Trophoblast cell (in vitro differentiated cells and primary cell): ENCODE data around the gene SRGAP2B.
"Not testable (repeated sequence)": the region's sequence is repeated elsewhere in the genome, so short reads cannot be mapped to it uniquely, and the experiment has no call there.

Experiments
- DNase-seq, 2 donors: peaks; one replicate each; pipeline ENCODE4 v3.0.0-alpha.2; 2016
- H2AFZ ChIP-seq: 2 replicates; pipeline ENCODE4 v1.6.1; 2013; ENCODE audit warnings: low read length, moderate library complexity, mild to moderate bottlenecking; ENCODE audit not compliant: insufficient read depth, poor library complexity
- H2AK5ac ChIP-seq: 2 replicates; pipeline ENCODE4 v1.6.1; 2013; ENCODE audit warnings: mild to moderate bottlenecking, low read length
- H2BK120ac ChIP-seq: 2 replicates; pipeline ENCODE4 v1.6.1; 2013; ENCODE audit warnings: low read length, mild to moderate bottlenecking, moderate library complexity; ENCODE audit not compliant: insufficient read depth, poor library complexity
- H2BK12ac ChIP-seq: 2 replicates; pipeline ENCODE4 v1.6.1; 2013; ENCODE audit warnings: mild to moderate bottlenecking, low read length, moderate library complexity
- H2BK5ac ChIP-seq: 2 replicates; pipeline ENCODE4 v1.6.1; 2013; ENCODE audit warnings: low read length, low read depth, moderate library complexity, mild to moderate bottlenecking; ENCODE audit not compliant: poor library complexity
- H3K14ac ChIP-seq: 2 replicates; pipeline ENCODE4 v1.6.1; 2013; ENCODE audit warnings: mild to moderate bottlenecking, low read length
- H3K18ac ChIP-seq: 2 replicates; pipeline ENCODE4 v1.6.1; 2013; ENCODE audit warnings: mild to moderate bottlenecking, low read length
- H3K23ac ChIP-seq: 2 replicates; pipeline ENCODE4 v1.6.1; 2013; ENCODE audit warnings: low read length
- H3K27ac ChIP-seq: 2 replicates; pipeline ENCODE4 v1.5.1; 2013; ENCODE audit warnings: low read depth, mild to moderate bottlenecking, inconsistent platforms, low read length, moderate library complexity
- H3K27me3 ChIP-seq: 2 replicates; pipeline ENCODE4 v1.6.1; 2013; ENCODE audit warnings: inconsistent platforms, mild to moderate bottlenecking, low read length, moderate library complexity; ENCODE audit not compliant: insufficient read depth
- H3K36me3 ChIP-seq, 2 experiments: 1 replicate in 1 of 2; 2 replicates in 1 of 2; pipeline ENCODE4 v1.6.1; 2013; ENCODE audit warnings: low read length in 2 of 2, mild to moderate bottlenecking in 2 of 2, moderate library complexity in 1 of 2; ENCODE audit not compliant: insufficient read depth in 2 of 2, control insufficient read depth in 1 of 2
- H3K4ac ChIP-seq: 2 replicates; pipeline ENCODE4 v1.6.1; 2013; ENCODE audit warnings: low read depth, mild to moderate bottlenecking, low read length, moderate library complexity
- H3K4me1 ChIP-seq, 2 experiments: 1 replicate in 1 of 2; 2 replicates in 1 of 2; pipeline ENCODE4 v1.6.1; 2013; ENCODE audit warnings: low read length in 2 of 2, mild to moderate bottlenecking in 2 of 2, moderate library complexity in 1 of 2; ENCODE audit not compliant: insufficient read depth in 2 of 2, control insufficient read depth in 1 of 2
- H3K4me2 ChIP-seq: 2 replicates; pipeline ENCODE4 v1.6.1; 2013; ENCODE audit warnings: inconsistent platforms, mild to moderate bottlenecking, low read length, moderate library complexity
- H3K4me3 ChIP-seq: 2 replicates; pipeline ENCODE4 v1.5.1; 2013; ENCODE audit warnings: mild to moderate bottlenecking, low read depth, low read length, inconsistent platforms
- H3K79me1 ChIP-seq: one replicate; pipeline ENCODE4 v1.6.1; 2013; ENCODE audit warnings: low read length
- H3K79me2 ChIP-seq: 2 replicates; pipeline ENCODE4 v1.6.1; 2013; ENCODE audit warnings: low read length, mild to moderate bottlenecking; ENCODE audit not compliant: control insufficient read depth, insufficient read depth, poor library complexity
- H3K9ac ChIP-seq: 2 replicates; pipeline ENCODE4 v1.6.1; 2013; ENCODE audit warnings: mild to moderate bottlenecking, low read length
- H3K9me3 ChIP-seq: 2 replicates; pipeline ENCODE4 v1.6.1; 2013; ENCODE audit warnings: low read depth, mild to moderate bottlenecking, control low read depth, inconsistent platforms, low read length; ENCODE audit not compliant: insufficient read depth
- H4K12ac ChIP-seq: 2 replicates; pipeline ENCODE4 v1.6.1; 2013; ENCODE audit warnings: low read depth, mild to moderate bottlenecking, low read length, moderate library complexity
- H4K8ac ChIP-seq: 2 replicates; pipeline ENCODE4 v1.6.1; 2013; ENCODE audit warnings: low read depth, mild to moderate bottlenecking, low read length, moderate library complexity
- H4K91ac ChIP-seq: one replicate; pipeline ENCODE4 v1.6.1; 2013; ENCODE audit warnings: low read depth, mild to moderate bottlenecking, low read length, moderate library complexity
- WGBS: extraction: QIAGEN DNeasy Blood & Tissue Kit; methylation state at CpG from one replicate; pipeline ENCODE4 v1.1.7; 2013; ENCODE audit warnings: missing lambda C conversion rate; ENCODE audit not compliant: insufficient read length, insufficient coverage; ENCODE audit errors: extremely low coverage; 5-methylcytosine and 5-hydroxymethylcytosine counted together

Gene SRGAP2B

GRCh38 chr1:145047553-145047952 lies 47.6 kb downstream of the SRGAP2B start:
- H3K4me1 ChIP-seq, H3K14ac ChIP-seq, H3K79me2 ChIP-seq, DNase-seq, H3K79me1 ChIP-seq, H3K9me3 ChIP-seq, H2AFZ ChIP-seq, H3K4ac ChIP-seq, H3K4me3 ChIP-seq, H3K18ac ChIP-seq, H3K27me3 ChIP-seq, H4K8ac ChIP-seq, H2BK120ac ChIP-seq, H3K36me3 ChIP-seq, H3K27ac ChIP-seq, H4K91ac ChIP-seq, H4K12ac ChIP-seq, H3K23ac ChIP-seq, H2AK5ac ChIP-seq, H2BK5ac ChIP-seq, H2BK12ac ChIP-seq, H3K4me2 ChIP-seq, H3K9ac ChIP-seq: not testable (repeated sequence)
- no CpG with 5 or more reads among the region's 1 CpG for WGBS

- not testable (repeated sequence) for H3K23ac ChIP-seq, H3K79me1 ChIP-seq, H3K14ac ChIP-seq, H2AFZ ChIP-seq, H3K79me2 ChIP-seq, H4K12ac ChIP-seq, H3K36me3 ChIP-seq, H3K27ac ChIP-seq, H3K4ac ChIP-seq, H3K9me3 ChIP-seq, DNase-seq, H2BK5ac ChIP-seq, H4K8ac ChIP-seq, H2BK120ac ChIP-seq, H3K4me2 ChIP-seq, H3K4me3 ChIP-seq, H4K91ac ChIP-seq, H3K4me1 ChIP-seq, H3K27me3 ChIP-seq, H3K9ac ChIP-seq, H2AK5ac ChIP-seq, H2BK12ac ChIP-seq, H3K18ac ChIP-seq
- no CpG with 5 or more reads among the region's 5 CpGs for WGBS
Observed at GRCh38 chr1:145045571-145046273, 49.4 kb downstream of the SRGAP2B start.

- not testable (repeated sequence) for H3K4me3 ChIP-seq, H2BK120ac ChIP-seq, H3K27ac ChIP-seq, H3K79me2 ChIP-seq, H3K4ac ChIP-seq, H3K9me3 ChIP-seq, H3K4me2 ChIP-seq, H2AFZ ChIP-seq, H3K18ac ChIP-seq, H3K9ac ChIP-seq, H3K36me3 ChIP-seq, H4K8ac ChIP-seq, H4K91ac ChIP-seq, H4K12ac ChIP-seq, H2BK5ac ChIP-seq, H3K27me3 ChIP-seq, H2AK5ac ChIP-seq, DNase-seq, H3K4me1 ChIP-seq, H3K79me1 ChIP-seq, H2BK12ac ChIP-seq, H3K14ac ChIP-seq, H3K23ac ChIP-seq
- WGBS, result no CpG with 5 or more reads among the region's 1 CpG
Observed at GRCh38 chr1:145041519-145041918, 53.6 kb downstream of the SRGAP2B start.

DNA sequence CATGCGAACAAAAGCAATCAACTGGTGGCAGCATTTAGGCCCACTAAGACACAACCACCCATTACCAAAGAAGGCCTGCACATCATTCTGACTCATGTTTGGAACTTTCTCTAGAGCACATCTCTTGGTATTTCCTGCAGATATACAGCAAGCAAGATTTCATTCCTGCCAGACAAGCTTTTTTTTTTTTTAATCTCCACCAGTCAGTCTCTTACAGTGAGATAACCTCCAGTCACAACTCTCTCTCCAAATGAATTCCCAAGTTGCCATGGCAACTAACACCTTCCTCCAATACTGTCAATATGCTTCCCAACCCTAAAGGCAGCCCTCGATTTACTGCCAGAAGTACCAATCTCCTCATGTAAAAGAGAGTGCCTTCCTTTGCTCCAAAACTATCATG lies 59.1 kb downstream of the SRGAP2B start:
- H3K4me2 ChIP-seq, H3K18ac ChIP-seq, H3K9ac ChIP-seq, H3K27ac ChIP-seq, H3K14ac ChIP-seq, H3K9me3 ChIP-seq, H4K12ac ChIP-seq, H3K79me1 ChIP-seq, H3K79me2 ChIP-seq, H3K27me3 ChIP-seq, H2AFZ ChIP-seq, H4K91ac ChIP-seq, H3K4ac ChIP-seq, H4K8ac ChIP-seq, DNase-seq, H3K4me3 ChIP-seq, H2AK5ac ChIP-seq, H2BK120ac ChIP-seq, H2BK5ac ChIP-seq, H3K36me3 ChIP-seq, H2BK12ac ChIP-seq, H3K4me1 ChIP-seq, H3K23ac ChIP-seq: not testable (repeated sequence)
- WGBS, result no CpG with 5 or more reads among the region's 2 CpGs
